ENCODE results near the gene NR6A1. TPM values are rescaled to one million over a fixed set of nuclear protein-coding genes. Genes with fewer than 3 reads are reported as not detected.

The NR6A1 gene
- total RNA-seq, 2 experiments from 2014 or later: not detected

DNA sequence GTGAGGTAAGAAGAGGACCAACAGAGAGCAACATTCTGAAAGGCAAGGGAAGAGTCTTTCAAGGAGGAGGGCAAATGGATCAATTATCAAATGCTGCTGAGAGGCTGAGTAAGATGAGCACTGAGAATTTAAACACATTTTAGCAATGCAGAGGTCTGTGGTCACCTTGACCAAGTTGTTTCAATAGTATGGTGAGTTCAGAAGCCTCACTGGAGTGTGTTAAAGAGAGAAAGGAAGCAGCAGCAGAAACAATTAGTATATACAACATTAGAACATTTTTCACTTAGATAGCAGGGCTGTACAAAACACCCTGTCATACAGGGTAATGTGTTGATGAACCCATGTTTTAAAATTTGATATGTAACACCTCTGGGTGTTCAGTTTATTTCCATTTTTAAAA lies 131.5 kb downstream of the NR6A1 start:
- Histone ChIP-seq H3K36me3 (ENCODE audit: insufficient read depth, low read length) (no peaks in the 10 kb centered on the region), H3K4me3 (ENCODE audit: low read length) (no peak overlapping the region), H3K9me3 (ENCODE audit: control insufficient read depth in 1 of 2, insufficient read depth in 1 of 2, low read length in 2 of 2) (peaks cover 3 to 6% of the 10 kb centered on the region in 2 experiments), H3K4me1 (ENCODE audit: insufficient read depth, low read length) (no peaks in the 10 kb centered on the region), H3K27ac (ENCODE audit: low read depth in 1 of 2, low read length in 2 of 2) (no peak overlapping the region), H3K27me3 (ENCODE audit: control insufficient read depth in 1 of 2, insufficient read depth in 2 of 2, low read length in 2 of 2) (no peaks in the 10 kb centered on the region)
- peaks cover 41% of the 10 kb centered on the region for H3K27me3 Mint-ChIP-seq
- H3K9me3 Mint-ChIP-seq: no peaks in the 10 kb centered on the region
- DNase-seq (no peak), ATAC-seq (ENCODE audit: poor library complexity) (no peak)
- no peak overlapping the region for H3K27ac Mint-ChIP-seq
- no peaks in the 10 kb centered on the region for H3K36me3 Mint-ChIP-seq (ENCODE audit: low read depth)
- POLR2A ChIA-PET: no interaction called here
- no peak overlapping the region for H3K4me3 Mint-ChIP-seq
- CTCF ChIA-PET: no interaction called here
- H3K4me1 Mint-ChIP-seq (ENCODE audit: low read depth): no peaks in the 10 kb centered on the region
- TF ChIP-seq, protein P1, sequence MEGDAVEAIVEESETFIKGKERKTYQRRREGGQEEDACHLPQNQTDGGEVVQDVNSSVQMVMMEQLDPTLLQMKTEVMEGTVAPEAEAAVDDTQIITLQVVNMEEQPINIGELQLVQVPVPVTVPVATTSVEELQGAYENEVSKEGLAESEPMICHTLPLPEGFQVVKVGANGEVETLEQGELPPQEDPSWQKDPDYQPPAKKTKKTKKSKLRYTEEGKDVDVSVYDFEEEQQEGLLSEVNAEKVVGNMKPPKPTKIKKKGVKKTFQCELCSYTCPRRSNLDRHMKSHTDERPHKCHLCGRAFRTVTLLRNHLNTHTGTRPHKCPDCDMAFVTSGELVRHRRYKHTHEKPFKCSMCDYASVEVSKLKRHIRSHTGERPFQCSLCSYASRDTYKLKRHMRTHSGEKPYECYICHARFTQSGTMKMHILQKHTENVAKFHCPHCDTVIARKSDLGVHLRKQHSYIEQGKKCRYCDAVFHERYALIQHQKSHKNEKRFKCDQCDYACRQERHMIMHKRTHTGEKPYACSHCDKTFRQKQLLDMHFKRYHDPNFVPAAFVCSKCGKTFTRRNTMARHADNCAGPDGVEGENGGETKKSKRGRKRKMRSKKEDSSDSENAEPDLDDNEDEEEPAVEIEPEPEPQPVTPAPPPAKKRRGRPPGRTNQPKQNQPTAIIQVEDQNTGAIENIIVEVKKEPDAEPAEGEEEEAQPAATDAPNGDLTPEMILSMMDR (IDR thresholded peaks at IDR 0.05): no peak
- intact Hi-C loops (cut with DNase I, micrococcal nuclease): no loop called here

- intact Hi-C loops (cut with DNase I, micrococcal nuclease): no loop called here
- Mint-ChIP-seq H3K9me3 (no peaks in the 10 kb centered on the region), H3K27ac (no peak overlapping the region), H3K4me3 (no peak overlapping the region), H3K36me3 (ENCODE audit: low read depth) (no peaks in the 10 kb centered on the region), H3K27me3 (peaks cover 31% of the 10 kb centered on the region), H3K4me1 (ENCODE audit: low read depth) (no peaks in the 10 kb centered on the region)
- Histone ChIP-seq H3K27ac (ENCODE audit: low read depth in 1 of 2, low read length in 2 of 2) (no peak overlapping the region), H3K36me3 (ENCODE audit: insufficient read depth, low read length) (no peaks in the 10 kb centered on the region), H3K4me1 (ENCODE audit: insufficient read depth, low read length) (no peaks in the 10 kb centered on the region), H3K4me3 (ENCODE audit: low read length) (no peak overlapping the region), H3K27me3 (ENCODE audit: control insufficient read depth in 1 of 2, insufficient read depth in 2 of 2, low read length in 2 of 2) (no peaks in the 10 kb centered on the region), H3K9me3 (ENCODE audit: control insufficient read depth in 1 of 2, insufficient read depth in 1 of 2, low read length in 2 of 2) (no peaks in the 10 kb centered on the region)
- CTCF ChIA-PET: no interaction called here
- ATAC-seq (ENCODE audit: poor library complexity) (no peak), DNase-seq (no peak)
- TF ChIP-seq, protein P1 (IDR thresholded peaks at IDR 0.05): no peak
- POLR2A ChIA-PET: no interaction called here
Observed at GRCh38 chr9:124635285-124635684, 135.8 kb downstream of the NR6A1 start.

- no peaks in the 10 kb centered on the region for H3K4me1 Mint-ChIP-seq (ENCODE audit: low read depth)
- Histone ChIP-seq H3K27me3 (ENCODE audit: control insufficient read depth in 1 of 2, insufficient read depth in 2 of 2, low read length in 2 of 2) (no peaks in the 10 kb centered on the region), H3K27ac (ENCODE audit: low read depth in 1 of 2, low read length in 2 of 2) (no peak overlapping the region), H3K4me3 (ENCODE audit: low read length) (no peak overlapping the region), H3K36me3 (ENCODE audit: insufficient read depth, low read length) (no peaks in the 10 kb centered on the region), H3K4me1 (ENCODE audit: insufficient read depth, low read length) (no peaks in the 10 kb centered on the region), H3K9me3 (ENCODE audit: control insufficient read depth in 1 of 2, insufficient read depth in 1 of 2, low read length in 2 of 2) (no peaks in the 10 kb centered on the region)
- no peak for ATAC-seq (ENCODE audit: poor library complexity)
- TF ChIP-seq, protein P1 (IDR thresholded peaks at IDR 0.05): no peak
- peaks cover 13% of the 10 kb centered on the region for H3K27me3 Mint-ChIP-seq
- H3K4me3 Mint-ChIP-seq: no peak overlapping the region
- DNase-seq: no peak
- CTCF ChIA-PET: interaction anchor here (0.6 kb wide), 1 partner anchor 144 kb away, joined by 3 read pairs; no protein-coding TSS in a partner anchor
- POLR2A ChIA-PET: no interaction called here
- intact Hi-C loops (cut with DNase I, micrococcal nuclease): no loop called here
- no peak overlapping the region for H3K27ac Mint-ChIP-seq
- no peaks in the 10 kb centered on the region for H3K9me3 Mint-ChIP-seq
- no peaks in the 10 kb centered on the region for H3K36me3 Mint-ChIP-seq (ENCODE audit: low read depth)
Observed at GRCh38 chr9:124632077-124632621, 139.0 kb downstream of the NR6A1 start.
